ENCODE data around the gene SYNPO2.
"Not testable (repeated sequence)": the region's sequence is repeated elsewhere in the genome, so short reads cannot be mapped to it uniquely, and the experiment has no call there.

Gene SYNPO2

GRCh38 chr4:119067670-119068360 lies 179.2 kb downstream of the SYNPO2 start:
- not testable (repeated sequence) for DNase-seq (ENCODE audit: low read depth, low spot score)

GRCh38 chr4:119068529-119068962 lies 179.9 kb downstream of the SYNPO2 start:
- DNase-seq (ENCODE audit: low read depth, low spot score), result no peak

GRCh38 chr4:119070301-119070700 lies 181.6 kb downstream of the SYNPO2 start:
- DNase-seq (ENCODE audit: low read depth, low spot score), result no peak

- DNase-seq (ENCODE audit: low read depth, low spot score), result no peak
Observed at GRCh38 chr4:119080721-119081541, 192.3 kb downstream of the SYNPO2 start.

- DNase-seq (ENCODE audit: low read depth, low spot score), result no peak
Observed at GRCh38 chr4:119081542-119081859, 192.8 kb downstream of the SYNPO2 start.

- no peak for DNase-seq (ENCODE audit: low read depth, low spot score)
Observed at GRCh38 chr4:119081943-119082342, 193.3 kb downstream of the SYNPO2 start.

- no peak for DNase-seq (ENCODE audit: low read depth, low spot score)
Observed at GRCh38 chr4:119082661-119083060, 194.0 kb downstream of the SYNPO2 start.

GRCh38 chr4:119084513-119084912 lies 195.9 kb downstream of the SYNPO2 start:
- no peak for DNase-seq (ENCODE audit: low read depth, low spot score)

GRCh38 chr4:119087121-119087520 lies 198.5 kb downstream of the SYNPO2 start:
- no peak for DNase-seq (ENCODE audit: low read depth, low spot score)

- no peak for DNase-seq (ENCODE audit: low read depth, low spot score)
Observed at GRCh38 chr4:119087656-119088055, 199.0 kb downstream of the SYNPO2 start.

- DNase-seq (ENCODE audit: low read depth, low spot score), result no peak
Observed at GRCh38 chr4:119093042-119093827, 204.6 kb downstream of the SYNPO2 start.

- DNase-seq (ENCODE audit: low read depth, low spot score), result no peak
Observed at GRCh38 chr4:119097282-119097900, 208.7 kb downstream of the SYNPO2 start.

- DNase-seq (ENCODE audit: low read depth, low spot score), result no peak
Observed at GRCh38 chr4:119098306-119098705, 209.7 kb downstream of the SYNPO2 start.

- DNase-seq (ENCODE audit: low read depth, low spot score), result no peak
Observed at GRCh38 chr4:119099227-119099810, 210.7 kb downstream of the SYNPO2 start.

- DNase-seq (ENCODE audit: low read depth, low spot score), result no peak
Observed at GRCh38 chr4:119100655-119101054, 212.0 kb downstream of the SYNPO2 start.

GRCh38 chr4:119103263-119103662 lies 214.6 kb downstream of the SYNPO2 start:
- DNase-seq (ENCODE audit: low read depth, low spot score), result no peak

GRCh38 chr4:119104644-119105273 lies 216.1 kb downstream of the SYNPO2 start:
- no peak for DNase-seq (ENCODE audit: low read depth, low spot score)

- no peak for DNase-seq (ENCODE audit: low read depth, low spot score)
Observed at GRCh38 chr4:119105605-119106004, 217.0 kb downstream of the SYNPO2 start.

GRCh38 chr4:119106036-119107000 lies 217.7 kb downstream of the SYNPO2 start:
- DNase-seq (ENCODE audit: low read depth, low spot score), result no peak

GRCh38 chr4:119110121-119110520 lies 221.5 kb downstream of the SYNPO2 start:
- DNase-seq (ENCODE audit: low read depth, low spot score), result no peak

All from activated CD4-positive, CD25-positive, alpha-beta regulatory T cell treated with anti-CD3 and anti-CD28 coated beads, Interleukin-2, amount 50 U/mL, for 16 hours (primary cell).